K562 (cell line): ENCODE results near the gene LBHD2. TPM values are rescaled to one million over a fixed set of nuclear protein-coding genes. Genes with fewer than 3 reads are reported as not detected.

Experiments
- ATAC-seq: fragments of 200-7000 bp; cut with Tn5 transposase; 3 replicates; pipeline ENCODE4 v1.9.1; 2020; ENCODE audit warnings: moderate library complexity
- BruUV-seq: library from RNA; stranded (reverse); fragments of 400-500 nt; replicated peaks from 2 replicates; lab custom pipeline; 2021; lab: Mats Ljungman, UMichigan
- CTCF ChIA-PET: fragments of 300-600 bp; formaldehyde crosslinking; extraction: SDS; loops from one replicate; lab custom pipeline; 2021; ENCODE audit warnings: low intra/inter-chr PET ratio; lab: Yijun Ruan, JAX
- POLR2A ChIA-PET: fragments of 300-600, 350-650 bp; sonication (Branson Sonifier 250); formaldehyde crosslinking; extraction: SDS; loops from one replicate; lab custom pipeline; 2021; ENCODE audit warnings: antibody characterized with exemption, inconsistent platforms; lab: Yijun Ruan, JAX
- DNase-seq, 4 experiments: peaks; one replicate each; pipeline versions ENCODE4 v3.0.0 to v3.0.0-alpha.2; 2011 to 2018; ENCODE audit warnings: low spot score in 3 of 4, mixed read lengths in 3 of 4; ENCODE audit errors: extremely low read depth in 1 of 4
- FAIRE-seq: peaks from 2 replicates; lab custom pipeline; 2011; peaks lifted over from hg19 to GRCh38; lab: Jason Lieb, UNC
- H2AFZ ChIP-seq: 2 replicates; pipeline ENCODE4 v1.6.0; 2011; ENCODE audit warnings: low read depth, low read length, control low read depth, inconsistent platforms
- H3K27ac ChIP-seq: fragments of 200-600 bp; 3 replicates; pipeline ENCODE4 v1.8.0; 2011; ENCODE audit warnings: low read depth, mild to moderate bottlenecking, control low read depth, inconsistent platforms, low read length, moderate library complexity, mixed read lengths; ENCODE audit errors: extremely low read depth
- H3K27me3 ChIP-seq, 2 experiments: fragments of 300-600 bp in 1 of 2; 2 replicates in 1 of 2; 3 replicates in 1 of 2; pipeline versions ENCODE4 v1.6.0 to v1.8.0; 2011; ENCODE audit warnings: inconsistent platforms in 2 of 2, low read length in 2 of 2, mild to moderate bottlenecking in 1 of 2, mixed read lengths in 1 of 2, moderate library complexity in 1 of 2; ENCODE audit not compliant: control insufficient read depth in 2 of 2, insufficient read depth in 2 of 2
- H3K36me3 ChIP-seq: fragments of 300-600 bp; 3 replicates; pipeline ENCODE4 v1.8.0; 2011; ENCODE audit warnings: mild to moderate bottlenecking, low read length, inconsistent platforms; ENCODE audit not compliant: control insufficient read depth, insufficient read depth
- H3K4me1 ChIP-seq, 2 experiments: fragments of 200-600 bp in 1 of 2; replicated peaks in 1 of 2; 2 replicates in 1 of 2; 3 replicates in 1 of 2; pipeline versions ENCODE4 v1.5.1 to v1.8.0; 2011; ENCODE audit warnings: inconsistent platforms in 2 of 2, low read length in 2 of 2, mild to moderate bottlenecking in 1 of 2, mixed read lengths in 1 of 2, moderate library complexity in 1 of 2; ENCODE audit not compliant: control insufficient read depth in 2 of 2, insufficient read depth in 2 of 2
- H3K4me2 ChIP-seq: 2 replicates; pipeline ENCODE4 v1.6.1; 2011; ENCODE audit warnings: low read length, control low read depth, inconsistent platforms, mixed read lengths; ENCODE audit not compliant: insufficient read depth
- H3K4me3 ChIP-seq: fragments of 200-600 bp; sonication (generic), shearing (Covaris generic); 2 replicates; pipeline ENCODE4 v1.5.1; 2016; ENCODE audit warnings: control low read depth, inconsistent platforms
- H3K79me2 ChIP-seq: fragments of 200-600 bp; 3 replicates; pipeline ENCODE4 v1.8.0; 2011; ENCODE audit warnings: low read length, inconsistent platforms; ENCODE audit not compliant: control insufficient read depth, insufficient read depth
- H3K9ac ChIP-seq, 2 experiments: 2 replicates each; pipeline versions ENCODE4 v1.6.0 to v1.6.1; 2011; ENCODE audit warnings: low read depth in 2 of 2, low read length in 2 of 2, control low read depth in 1 of 2, inconsistent platforms in 1 of 2, mild to moderate bottlenecking in 1 of 2, mixed read lengths in 1 of 2; ENCODE audit not compliant: insufficient read depth in 1 of 2
- H3K9me1 ChIP-seq: one replicate; pipeline ENCODE4 v1.6.0; 2011; ENCODE audit warnings: inconsistent platforms, mild to moderate bottlenecking, low read length, moderate library complexity; ENCODE audit not compliant: control insufficient read depth, insufficient read depth
- H3K9me3 ChIP-seq: replicated peaks from 2 replicates; pipeline ENCODE4 v1.5.1; 2011; ENCODE audit warnings: low read depth, low read length, inconsistent platforms; ENCODE audit not compliant: control insufficient read depth, insufficient read depth
- H4K20me1 ChIP-seq: replicated peaks from 2 replicates; pipeline ENCODE4 v1.6.1; 2011; ENCODE audit warnings: low read length, inconsistent platforms, mixed read lengths; ENCODE audit not compliant: control insufficient read depth, insufficient read depth
- BCL6 ChIP-seq: fragments of 250-450 bp; sonication (Bioruptor Pico); IDR thresholded peaks from 2 replicates; pipeline ENCODE4 v1.4.0; 2020
- ZNF140 ChIP-seq: fragments of 250-450 bp; sonication (Bioruptor Pico); IDR thresholded peaks from 2 replicates; pipeline ENCODE4 v1.8.0; 2021; ENCODE audit warnings: moderate library complexity, mild to moderate bottlenecking, inconsistent platforms
- WGBS: fragments of 100-300 bp; shearing (Covaris generic); methylation state at CpG from one replicate; pipeline ENCODE4 v1.1.6; 2016; ENCODE audit warnings: low coverage, mixed read lengths; ENCODE audit not compliant: insufficient coverage; ENCODE audit errors: missing lambda C conversion rate; 5-methylcytosine and 5-hydroxymethylcytosine counted together
- in situ Hi-C: fragments of 300-500 bp; cut with MboI; formaldehyde crosslinking; loops from 4 replicates; pipeline ENCODE4 v1.15.0; 2018; ENCODE audit warnings: inconsistent platforms, mixed read lengths
- intact Hi-C: fragments of 100-400 bp; cut with micrococcal nuclease; formaldehyde crosslinking; loops from 2 replicates; pipeline ENCODE4 v1.14.2; 2022
- polyA plus RNA-seq, 8 experiments: library from polyadenylated mRNA; depleted of rRNA in 4 of 8; stranded (reverse) in 5 of 8; unstranded in 3 of 8; fragments of >200 nt; fragmentation: Nextera tagmentation in 2 of 8; fragmentation: Illumina TruSeq in 1 of 8; extraction: Ambion mirVana in 2 of 8; extraction: Trizol in 1 of 8; gene quantifications; 2 replicates each; pipeline versions ENCODE4 v1.2.1 to v1.2.3, GENCODE V29; 2011 to 2014; ENCODE audit warnings: inconsistent platforms in 1 of 8, missing spikeins in 1 of 8
- total RNA-seq, 7 experiments: library from RNA; depleted of rRNA in 6 of 7; stranded (reverse); fragments of >200 nt in 6 of 7; fragmentation: Illumina TruSeq in 2 of 7; extraction: Trizol in 2 of 7; gene quantifications; 2 replicates each; pipeline versions ENCODE4 v1.2.1 to v1.2.3, GENCODE V29; 2011 to 2021; ENCODE audit warnings: low replicate concordance in 1 of 7
- TF ChIP-seq, protein P1 (sequence below): fragments of 450-650 bp; IDR thresholded peaks from 2 replicates; pipeline ENCODE4 v1.7.1; 2018; ENCODE audit warnings: mild to moderate bottlenecking, low read depth; ENCODE audit not compliant: partially characterized antibody
- TF ChIP-seq, protein P2 (sequence below): fragments of 450-650 bp; IDR thresholded peaks from 2 replicates; pipeline ENCODE4 v1.6.1; 2018; ENCODE audit not compliant: partially characterized antibody
- TF ChIP-seq, protein P3 (sequence below): fragments of 450-650 bp; conservative IDR thresholded peaks from 2 replicates; pipeline ENCODE4 v1.6.1; 2016; ENCODE audit warnings: missing genetic modification characterization, low read depth, mild to moderate bottlenecking, missing compliant biosample characterization, moderate library complexity

The LBHD2 gene
- total and polyA plus RNA-seq, 9 of the 15 experiments (the other 6 are each of a cell fraction or from before 2014, with no cell fraction given) = not detected

DNA sequence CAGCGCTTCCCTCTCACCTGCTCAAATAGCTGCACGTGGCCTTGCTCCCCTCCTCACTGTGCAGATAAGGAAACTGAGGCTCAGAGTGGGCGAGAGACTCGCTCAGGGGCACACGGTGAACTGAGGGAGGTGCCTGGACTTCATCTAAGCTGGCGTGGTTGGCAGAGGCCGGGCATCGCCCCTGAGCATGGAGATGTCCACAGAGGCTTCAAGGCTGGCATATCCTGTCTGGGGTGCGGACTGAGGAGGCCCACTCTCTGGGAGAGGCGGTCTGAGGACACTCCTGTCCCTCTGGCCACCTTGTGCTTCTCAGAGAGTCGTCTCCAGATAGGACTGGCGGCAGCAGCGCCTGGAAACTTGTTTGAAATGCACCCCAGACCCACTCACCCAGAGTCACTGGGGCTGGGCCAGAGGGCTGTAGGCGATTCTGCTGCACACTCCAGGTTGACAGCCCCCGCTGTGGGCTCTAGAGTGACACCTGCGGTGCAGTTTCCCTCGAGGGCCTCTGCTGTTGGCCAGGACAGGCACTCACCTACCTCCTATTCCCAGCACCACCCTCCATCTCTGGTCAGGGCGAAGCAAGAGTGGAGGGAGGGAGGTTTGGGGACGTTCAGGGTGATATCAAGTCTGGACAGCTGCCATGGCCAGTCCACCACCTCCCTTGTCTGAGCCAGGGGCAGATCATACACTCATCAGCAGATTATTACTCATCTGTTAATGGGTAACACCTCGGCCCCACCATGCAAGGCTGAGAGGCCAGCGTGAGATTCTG lies 11.2 kb upstream of the LBHD2 start (continued):
- TF ChIP-seq, protein P1, sequence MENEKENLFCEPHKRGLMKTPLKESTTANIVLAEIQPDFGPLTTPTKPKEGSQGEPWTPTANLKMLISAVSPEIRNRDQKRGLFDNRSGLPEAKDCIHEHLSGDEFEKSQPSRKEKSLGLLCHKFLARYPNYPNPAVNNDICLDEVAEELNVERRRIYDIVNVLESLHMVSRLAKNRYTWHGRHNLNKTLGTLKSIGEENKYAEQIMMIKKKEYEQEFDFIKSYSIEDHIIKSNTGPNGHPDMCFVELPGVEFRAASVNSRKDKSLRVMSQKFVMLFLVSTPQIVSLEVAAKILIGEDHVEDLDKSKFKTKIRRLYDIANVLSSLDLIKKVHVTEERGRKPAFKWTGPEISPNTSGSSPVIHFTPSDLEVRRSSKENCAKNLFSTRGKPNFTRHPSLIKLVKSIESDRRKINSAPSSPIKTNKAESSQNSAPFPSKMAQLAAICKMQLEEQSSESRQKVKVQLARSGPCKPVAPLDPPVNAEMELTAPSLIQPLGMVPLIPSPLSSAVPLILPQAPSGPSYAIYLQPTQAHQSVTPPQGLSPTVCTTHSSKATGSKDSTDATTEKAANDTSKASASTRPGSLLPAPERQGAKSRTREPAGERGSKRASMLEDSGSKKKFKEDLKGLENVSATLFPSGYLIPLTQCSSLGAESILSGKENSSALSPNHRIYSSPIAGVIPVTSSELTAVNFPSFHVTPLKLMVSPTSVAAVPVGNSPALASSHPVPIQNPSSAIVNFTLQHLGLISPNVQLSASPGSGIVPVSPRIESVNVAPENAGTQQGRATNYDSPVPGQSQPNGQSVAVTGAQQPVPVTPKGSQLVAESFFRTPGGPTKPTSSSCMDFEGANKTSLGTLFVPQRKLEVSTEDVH = no peak

DNA sequence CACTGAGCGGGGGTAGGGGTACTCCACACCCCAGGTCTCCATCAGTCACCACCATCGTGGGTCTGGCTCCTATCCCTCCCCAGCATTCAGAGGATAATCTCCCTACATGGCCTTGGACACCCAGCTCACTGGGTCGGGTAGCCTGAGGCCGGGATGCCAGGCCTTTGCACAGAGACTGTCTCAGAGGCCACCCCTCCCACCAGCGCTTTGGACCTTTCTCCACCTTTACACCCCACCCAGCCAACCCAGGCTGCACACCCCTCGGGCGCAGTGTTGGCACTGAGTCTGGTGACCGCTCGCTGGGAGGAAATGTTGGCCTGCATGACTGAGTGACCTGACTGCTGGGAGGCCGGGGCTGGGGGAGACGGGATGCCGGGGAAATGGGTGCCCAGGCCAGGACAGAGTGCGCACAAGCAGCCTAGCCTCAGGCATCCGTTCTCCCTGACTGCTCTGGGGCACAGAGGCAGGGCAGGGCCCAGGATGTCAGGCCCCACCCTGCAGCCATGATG lies 10.6 kb upstream of the LBHD2 start:
- Histone ChIP-seq H3K9ac (no peak overlapping the region; a peak in 1 of 4 replicates), H2AFZ (no peak overlapping the region), H3K27ac (no peak overlapping the region), H3K79me2 (no peaks in the 10 kb centered on the region), H4K20me1 (no peaks in the 10 kb centered on the region), H3K27me3 (no peaks in the 10 kb centered on the region), H3K36me3 (no peaks in the 10 kb centered on the region)
- DNase-seq = no peak
- WGBS = 95% methylated on average over 3 of the region's 14 CpGs
- FAIRE-seq = no peak
- in situ Hi-C loops = no loop called here
- TF ChIP-seq, protein P2, sequence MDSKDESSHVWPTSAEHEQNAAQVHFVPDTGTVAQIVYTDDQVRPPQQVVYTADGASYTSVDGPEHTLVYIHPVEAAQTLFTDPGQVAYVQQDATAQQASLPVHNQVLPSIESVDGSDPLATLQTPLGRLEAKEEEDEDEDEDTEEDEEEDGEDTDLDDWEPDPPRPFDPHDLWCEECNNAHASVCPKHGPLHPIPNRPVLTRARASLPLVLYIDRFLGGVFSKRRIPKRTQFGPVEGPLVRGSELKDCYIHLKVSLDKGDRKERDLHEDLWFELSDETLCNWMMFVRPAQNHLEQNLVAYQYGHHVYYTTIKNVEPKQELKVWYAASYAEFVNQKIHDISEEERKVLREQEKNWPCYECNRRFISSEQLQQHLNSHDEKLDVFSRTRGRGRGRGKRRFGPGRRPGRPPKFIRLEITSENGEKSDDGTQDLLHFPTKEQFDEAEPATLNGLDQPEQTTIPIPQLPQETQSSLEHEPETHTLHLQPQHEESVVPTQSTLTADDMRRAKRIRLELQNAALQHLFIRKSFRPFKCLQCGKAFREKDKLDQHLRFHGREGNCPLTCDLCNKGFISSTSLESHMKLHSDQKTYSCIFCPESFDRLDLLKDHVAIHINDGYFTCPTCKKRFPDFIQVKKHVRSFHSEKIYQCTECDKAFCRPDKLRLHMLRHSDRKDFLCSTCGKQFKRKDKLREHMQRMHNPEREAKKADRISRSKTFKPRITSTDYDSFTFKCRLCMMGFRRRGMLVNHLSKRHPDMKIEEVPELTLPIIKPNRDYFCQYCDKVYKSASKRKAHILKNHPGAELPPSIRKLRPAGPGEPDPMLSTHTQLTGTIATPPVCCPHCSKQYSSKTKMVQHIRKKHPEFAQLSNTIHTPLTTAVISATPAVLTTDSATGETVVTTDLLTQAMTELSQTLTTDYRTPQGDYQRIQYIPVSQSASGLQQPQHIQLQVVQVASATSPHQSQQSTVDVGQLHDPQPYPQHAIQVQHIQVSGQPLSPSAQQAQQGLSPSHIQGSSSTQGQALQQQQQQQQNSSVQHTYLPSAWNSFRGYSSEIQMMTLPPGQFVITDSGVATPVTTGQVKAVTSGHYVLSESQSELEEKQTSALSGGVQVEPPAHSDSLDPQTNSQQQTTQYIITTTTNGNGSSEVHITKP = peak; percentile 84
- TF ChIP-seq ZNF140 (no peak), BCL6 (CRISPR knock-in tag) (no peak)
- TF ChIP-seq, protein P3, sequence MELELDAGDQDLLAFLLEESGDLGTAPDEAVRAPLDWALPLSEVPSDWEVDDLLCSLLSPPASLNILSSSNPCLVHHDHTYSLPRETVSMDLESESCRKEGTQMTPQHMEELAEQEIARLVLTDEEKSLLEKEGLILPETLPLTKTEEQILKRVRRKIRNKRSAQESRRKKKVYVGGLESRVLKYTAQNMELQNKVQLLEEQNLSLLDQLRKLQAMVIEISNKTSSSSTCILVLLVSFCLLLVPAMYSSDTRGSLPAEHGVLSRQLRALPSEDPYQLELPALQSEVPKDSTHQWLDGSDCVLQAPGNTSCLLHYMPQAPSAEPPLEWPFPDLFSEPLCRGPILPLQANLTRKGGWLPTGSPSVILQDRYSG = no peak
- TF ChIP-seq, all 486 proteins: peak for 1
- H3K9me3 ChIP-seq = no peaks in the 10 kb centered on the region
- CTCF ChIA-PET = no interaction called here
- H3K9me1 ChIP-seq = no peaks in the 10 kb centered on the region
- POLR2A ChIA-PET = interaction anchor here (0.6 to 1.0 kb wide), 3 partner anchors 12 to 18 kb away, joined by 3 read pairs; no protein-coding TSS in a partner anchor
- H3K4me2 ChIP-seq = no peak overlapping the region
- no peak overlapping the region for H3K4me3 ChIP-seq
- H3K4me1 ChIP-seq = peaks cover 3 to 67% of the 10 kb centered on the region in 2 experiments; a peak in 4 of 5 replicates
- BruUV-seq = no TSS peak
- intact Hi-C loops = loop anchor here (10.0 kb wide), 1 partner anchor 471 kb away; no protein-coding TSS in a partner anchor
- no peak for ATAC-seq
